Loucy (cell line): ENCODE data around the gene HPD.

Source experiments
- H2AFZ ChIP-seq: fragments of 200-600 bp; sonication (generic); 2 replicates; pipeline ENCODE4 v1.6.0; 2016; ENCODE audit warnings: antibody characterized with exemption, mild to moderate bottlenecking, low read length, moderate library complexity
- H3F3A ChIP-seq: fragments of 200-600 bp; 2 replicates; pipeline ENCODE4 v1.6.0; 2016; ENCODE audit warnings: antibody characterized with exemption, low read depth, mild to moderate bottlenecking
- H3K27me3 ChIP-seq: fragments of 200-600 bp; sonication (generic); 2 replicates; pipeline ENCODE4 v1.6.1; 2014; ENCODE audit warnings: low read length, mild to moderate bottlenecking; ENCODE audit not compliant: insufficient read depth, poor library complexity, severe bottlenecking
- H3K36me3 ChIP-seq: fragments of 200-600 bp; sonication (generic); 2 replicates; pipeline ENCODE4 v1.6.1; 2016; ENCODE audit warnings: low read length; ENCODE audit not compliant: insufficient read depth
- H3K4me1 ChIP-seq: fragments of 200-600 bp; sonication (generic); 2 replicates; pipeline ENCODE4 v1.5.1; 2014; ENCODE audit warnings: low read length, mild to moderate bottlenecking; ENCODE audit not compliant: insufficient read depth, poor library complexity, severe bottlenecking
- H3K4me2 ChIP-seq: fragments of 200-600 bp; sonication (generic); 2 replicates; pipeline ENCODE4 v1.6.0; 2014; ENCODE audit warnings: antibody characterized with exemption, low read length, low read depth, mild to moderate bottlenecking; ENCODE audit not compliant: poor library complexity, severe bottlenecking
- H3K4me3 ChIP-seq: fragments of 200-600 bp; sonication (generic); 2 replicates; pipeline ENCODE4 v1.5.1; 2014; ENCODE audit warnings: low read length, mild to moderate bottlenecking, mixed read lengths; ENCODE audit not compliant: poor library complexity, severe bottlenecking
- H3K79me2 ChIP-seq: fragments of 200-600 bp; sonication (generic); 2 replicates; pipeline ENCODE4 v1.6.1; 2014; ENCODE audit warnings: low read length; ENCODE audit not compliant: insufficient read depth
- H3K9ac ChIP-seq: fragments of 200-600 bp; sonication (generic); 2 replicates; pipeline ENCODE4 v1.6.0; 2014; ENCODE audit warnings: mild to moderate bottlenecking, low read depth, low read length, moderate library complexity; ENCODE audit not compliant: poor library complexity, severe bottlenecking
- H3K9me2 ChIP-seq: fragments of 200-600 bp; sonication (generic); replicated peaks from 2 replicates; pipeline ENCODE4 v1.6.1; 2016; ENCODE audit warnings: low read depth, low read length, mixed read lengths
- H3K9me3 ChIP-seq: fragments of 200-600 bp; sonication (generic); 2 replicates; pipeline ENCODE4 v1.6.1; 2014; ENCODE audit warnings: mild to moderate bottlenecking, antibody characterized with exemption, low read length, low read depth; ENCODE audit not compliant: insufficient read depth
- H4K20me1 ChIP-seq: fragments of 200-600 bp; sonication (generic); 2 replicates; pipeline ENCODE4 v1.6.0; 2014; ENCODE audit warnings: antibody characterized with exemption, low read length, mild to moderate bottlenecking; ENCODE audit not compliant: insufficient read depth, poor library complexity, severe bottlenecking
- CTCF ChIP-seq: fragments of 200-600 bp; sonication (generic); conservative IDR thresholded peaks from 2 replicates; pipeline ENCODE4 v1.5.1; 2014; ENCODE audit warnings: mild to moderate bottlenecking, antibody characterized with exemption, low read length
- EZH2phosphoT487 ChIP-seq: fragments of 200-600 bp; IDR thresholded peaks from 2 replicates; pipeline ENCODE4 v1.6.1; 2018; ENCODE audit warnings: antibody characterized with exemption, mild to moderate bottlenecking, moderate library complexity, borderline replicate concordance

Gene HPD

DNA sequence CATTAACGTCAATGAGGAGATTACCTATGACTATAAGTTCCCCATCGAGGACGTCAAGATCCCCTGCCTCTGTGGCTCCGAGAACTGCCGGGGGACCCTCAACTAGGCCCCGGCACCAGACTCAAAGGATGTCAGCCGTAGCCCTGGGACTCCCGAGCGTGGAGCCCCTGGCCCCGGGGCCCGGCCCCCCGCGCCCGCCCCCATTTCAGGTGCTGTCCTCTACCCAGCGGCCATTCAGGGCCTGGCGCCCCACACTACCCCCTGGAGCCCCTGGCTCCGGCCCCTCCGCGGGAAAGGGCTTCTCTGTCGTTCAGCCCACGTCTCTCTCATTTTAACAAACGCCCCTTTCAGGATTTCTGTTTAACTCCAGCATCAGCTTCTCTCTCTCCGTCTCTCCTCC is 28.5 kb downstream of the HPD start:
- Histone ChIP-seq H3K79me2 (no peaks in the 10 kb centered on the region), H3K9ac (no peak overlapping the region), H4K20me1 (no peaks in the 10 kb centered on the region), H2AFZ (no peak overlapping the region), H3K9me2 (no peaks in the 10 kb centered on the region), H3K36me3 (peaks cover 24% of the 10 kb centered on the region; the same call in 1 of the 2 replicates), H3K4me2 (no peak overlapping the region), H3K4me1 (no peaks in the 10 kb centered on the region), H3K27me3 (no peaks in the 10 kb centered on the region), H3K9me3 (no peaks in the 10 kb centered on the region), H3K4me3 (no peak overlapping the region), H3F3A (no peaks in the 10 kb centered on the region)
- TF ChIP-seq EZH2phosphoT487: no peak
- TF ChIP-seq CTCF: no peak

GRCh38 chr12:121829250-121829918 is 29.3 kb downstream of the HPD start:
- H3K4me3 ChIP-seq: no peak overlapping the region
- no peaks in the 10 kb centered on the region for H3K9me2 ChIP-seq
- no peaks in the 10 kb centered on the region for H3K27me3 ChIP-seq
- no peaks in the 10 kb centered on the region for H3F3A ChIP-seq
- H3K4me2 ChIP-seq: no peak overlapping the region
- no peaks in the 10 kb centered on the region for H3K79me2 ChIP-seq
- H2AFZ ChIP-seq: no peak overlapping the region
- H3K36me3 ChIP-seq: peaks cover 24% of the 10 kb centered on the region; the same call in 1 of the 2 replicates
- H3K9me3 ChIP-seq: no peaks in the 10 kb centered on the region
- TF ChIP-seq CTCF (no peak), EZH2phosphoT487 (no peak)
- no peak overlapping the region for H3K9ac ChIP-seq
- no peaks in the 10 kb centered on the region for H3K4me1 ChIP-seq
- H4K20me1 ChIP-seq: no peaks in the 10 kb centered on the region

DNA sequence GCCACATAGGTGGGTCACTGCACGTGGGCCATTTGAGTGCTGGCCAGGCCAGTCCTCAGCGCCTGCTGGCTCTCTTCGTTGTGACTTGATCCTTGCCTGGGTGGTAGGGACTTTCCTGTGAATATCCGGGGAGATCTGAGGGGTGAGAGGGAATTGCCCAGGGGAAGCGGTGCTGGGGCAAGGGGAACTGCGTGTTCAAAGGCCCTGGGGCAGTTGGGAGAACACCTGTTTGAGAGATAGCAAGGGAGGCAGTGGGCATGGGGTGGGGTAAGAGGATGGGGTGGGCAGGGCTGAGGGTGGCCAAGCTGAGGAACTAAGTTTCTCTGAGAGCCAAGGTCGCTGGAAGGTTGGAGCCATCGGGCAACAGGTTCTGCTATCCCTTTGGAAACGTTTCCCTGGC is 29.8 kb downstream of the HPD start:
- TF ChIP-seq CTCF (no peak), EZH2phosphoT487 (no peak)
- Histone ChIP-seq H3K9ac (no peak overlapping the region), H3K36me3 (peaks cover 28% of the 10 kb centered on the region; the same call in 1 of the 2 replicates), H3K4me1 (no peaks in the 10 kb centered on the region), H3K9me3 (no peaks in the 10 kb centered on the region), H3K4me2 (no peak overlapping the region), H3F3A (no peaks in the 10 kb centered on the region), H3K4me3 (no peak overlapping the region), H3K79me2 (no peaks in the 10 kb centered on the region), H4K20me1 (no peaks in the 10 kb centered on the region), H3K9me2 (no peaks in the 10 kb centered on the region), H2AFZ (no peak overlapping the region), H3K27me3 (no peaks in the 10 kb centered on the region)
